Lower lobe of right lung (tissue), 2 donors: ENCODE data around the gene TMEM109. TPM values are rescaled to one million over a fixed set of nuclear protein-coding genes. Genes with fewer than 3 reads are reported as not detected.

Source experiments
- ATAC-seq, 2 donors: fragments of 200-7000 bp; cut with Tn5 transposase; one replicate each; pipeline ENCODE4 v1.9.1; 2020 to 2022; ENCODE audit warnings: mild to moderate bottlenecking in 2 of 2, moderate library complexity in 2 of 2
- DNase-seq: peaks from one replicate; pipeline ENCODE4 v3.0.0-alpha.2; 2020
- H3K27ac ChIP-seq: fragments of 200-600 bp; one replicate; pipeline ENCODE4 v1.8.0; 2022
- H3K27me3 ChIP-seq: fragments of 200-600 bp; one replicate; pipeline ENCODE4 v1.8.0; 2022; ENCODE audit warnings: low read depth
- H3K36me3 ChIP-seq: fragments of 200-600 bp; one replicate; pipeline ENCODE4 v1.8.0; 2022; ENCODE audit warnings: mild to moderate bottlenecking
- H3K4me1 ChIP-seq: fragments of 200-600 bp; one replicate; pipeline ENCODE4 v1.8.0; 2022
- H3K4me3 ChIP-seq: fragments of 200-600 bp; one replicate; pipeline ENCODE4 v1.8.0; 2022; ENCODE audit warnings: mild to moderate bottlenecking
- H3K9me3 ChIP-seq: fragments of 200-600 bp; one replicate; pipeline ENCODE4 v1.8.0; 2022
- intact Hi-C: fragments of 100-400 bp; cut with DNase I; formaldehyde crosslinking; loops from one replicate; pipeline ENCODE4 v1.11.0; 2022
- total RNA-seq: library from RNA; stranded (reverse); fragmentation: NEBNext Ultra II Directional; extraction: Animal tissue kit (Norgen Biotek cat#: 25700); gene quantifications from one replicate; pipeline ENCODE4 v1.2.1, GENCODE V29; 2021
- TF ChIP-seq, protein P1 (sequence below): fragments of 200-600 bp; IDR thresholded peaks from one replicate; pipeline ENCODE4 v1.8.0; 2022; ENCODE audit warnings: antibody characterized with exemption, mild to moderate bottlenecking
- donor health status: DM: no; HTN: yes; CAD: no; lungs with severe emphysema.

Gene TMEM109
- total RNA-seq, 1 donor from 2014 or later = 142 TPM

DNA sequence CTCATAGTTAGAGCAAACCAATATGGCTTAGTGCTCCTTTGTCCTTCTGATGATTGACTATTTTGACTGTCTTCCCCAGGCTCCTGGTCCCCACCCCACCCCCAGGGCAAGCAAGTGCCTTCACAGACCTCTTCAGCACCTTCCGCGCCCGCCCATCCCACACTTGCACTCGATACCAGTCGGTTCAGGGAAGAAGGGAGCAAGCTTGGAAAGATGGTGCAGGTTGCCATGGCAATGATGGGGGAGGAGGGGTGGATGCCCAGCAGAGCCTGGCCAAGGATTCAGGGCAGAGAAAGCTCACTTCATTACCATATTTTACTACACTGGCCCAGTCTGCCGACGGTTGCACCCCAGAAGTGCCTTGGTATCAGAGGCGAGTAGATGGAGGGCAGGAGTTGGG, 12.5 kb downstream of the TMEM109 start:
- H3K9me3 ChIP-seq = no peaks in the 10 kb centered on the region
- intact Hi-C loops = no loop called here
- TF ChIP-seq, protein P1, sequence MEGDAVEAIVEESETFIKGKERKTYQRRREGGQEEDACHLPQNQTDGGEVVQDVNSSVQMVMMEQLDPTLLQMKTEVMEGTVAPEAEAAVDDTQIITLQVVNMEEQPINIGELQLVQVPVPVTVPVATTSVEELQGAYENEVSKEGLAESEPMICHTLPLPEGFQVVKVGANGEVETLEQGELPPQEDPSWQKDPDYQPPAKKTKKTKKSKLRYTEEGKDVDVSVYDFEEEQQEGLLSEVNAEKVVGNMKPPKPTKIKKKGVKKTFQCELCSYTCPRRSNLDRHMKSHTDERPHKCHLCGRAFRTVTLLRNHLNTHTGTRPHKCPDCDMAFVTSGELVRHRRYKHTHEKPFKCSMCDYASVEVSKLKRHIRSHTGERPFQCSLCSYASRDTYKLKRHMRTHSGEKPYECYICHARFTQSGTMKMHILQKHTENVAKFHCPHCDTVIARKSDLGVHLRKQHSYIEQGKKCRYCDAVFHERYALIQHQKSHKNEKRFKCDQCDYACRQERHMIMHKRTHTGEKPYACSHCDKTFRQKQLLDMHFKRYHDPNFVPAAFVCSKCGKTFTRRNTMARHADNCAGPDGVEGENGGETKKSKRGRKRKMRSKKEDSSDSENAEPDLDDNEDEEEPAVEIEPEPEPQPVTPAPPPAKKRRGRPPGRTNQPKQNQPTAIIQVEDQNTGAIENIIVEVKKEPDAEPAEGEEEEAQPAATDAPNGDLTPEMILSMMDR = no peak
- H3K36me3 ChIP-seq = peaks cover 16% of the 10 kb centered on the region
- H3K4me3 ChIP-seq = no peak overlapping the region
- ATAC-seq (no peak), DNase-seq (no peak)
- H3K27ac ChIP-seq = no peak overlapping the region
- H3K4me1 ChIP-seq = peaks cover 18% of the 10 kb centered on the region
- H3K27me3 ChIP-seq = peaks cover 20% of the 10 kb centered on the region

DNA sequence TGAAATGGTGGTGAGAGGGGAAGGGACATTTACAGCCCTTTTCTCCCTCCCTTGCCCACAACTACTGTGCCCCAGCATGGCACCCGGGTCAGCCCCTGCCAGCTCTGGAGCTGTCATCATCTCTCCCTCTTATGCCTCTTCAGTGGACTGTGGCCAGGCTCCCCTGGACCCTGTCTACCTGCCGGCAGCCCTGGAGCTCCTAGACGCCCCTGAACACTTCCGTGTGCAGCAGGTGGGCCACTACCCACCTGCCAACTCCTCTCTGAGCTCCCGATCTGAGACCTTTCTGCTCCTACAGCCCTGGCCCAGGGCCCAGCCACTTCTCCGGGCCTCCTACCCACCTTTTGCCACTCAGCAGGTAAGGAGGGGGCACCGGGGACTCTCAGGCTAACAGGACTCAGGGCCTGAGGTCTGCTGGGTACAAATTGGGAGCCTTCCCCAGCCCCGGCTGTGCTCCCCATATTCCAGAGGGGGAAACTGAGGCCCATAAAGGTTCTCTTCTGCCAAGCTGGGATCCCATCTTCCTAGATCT, 13.2 kb downstream of the TMEM109 start:
- Histone ChIP-seq H3K36me3 (peaks cover 10% of the 10 kb centered on the region), H3K27ac (no peak overlapping the region), H3K9me3 (no peaks in the 10 kb centered on the region), H3K4me3 (no peak overlapping the region), H3K4me1 (peaks cover 18% of the 10 kb centered on the region), H3K27me3 (peaks cover 20% of the 10 kb centered on the region)
- no peak for ATAC-seq
- intact Hi-C loops = no loop called here
- no peak for DNase-seq
- TF ChIP-seq, protein P1 = no peak

DNA sequence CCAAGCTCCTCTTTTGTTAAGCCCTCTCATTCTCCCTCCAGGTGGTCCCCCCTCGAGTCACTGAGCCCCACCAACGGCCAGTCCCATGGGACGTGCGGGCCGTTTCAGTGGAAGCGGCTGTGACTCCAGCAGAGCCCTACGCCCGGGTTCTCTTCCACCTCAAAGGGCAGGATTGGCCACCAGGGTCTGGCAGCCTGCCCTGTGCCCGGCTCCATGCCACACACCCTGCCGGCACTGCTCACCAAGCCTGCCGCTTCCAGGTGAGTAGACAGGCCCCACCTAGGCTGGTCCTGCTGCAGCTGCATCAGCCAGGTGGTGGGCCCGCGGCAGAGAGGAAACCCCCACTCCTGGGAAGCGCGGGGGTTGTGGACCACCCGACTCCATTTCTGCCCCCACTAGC, 13.6 kb downstream of the TMEM109 start:
- no peak for ATAC-seq

DNA sequence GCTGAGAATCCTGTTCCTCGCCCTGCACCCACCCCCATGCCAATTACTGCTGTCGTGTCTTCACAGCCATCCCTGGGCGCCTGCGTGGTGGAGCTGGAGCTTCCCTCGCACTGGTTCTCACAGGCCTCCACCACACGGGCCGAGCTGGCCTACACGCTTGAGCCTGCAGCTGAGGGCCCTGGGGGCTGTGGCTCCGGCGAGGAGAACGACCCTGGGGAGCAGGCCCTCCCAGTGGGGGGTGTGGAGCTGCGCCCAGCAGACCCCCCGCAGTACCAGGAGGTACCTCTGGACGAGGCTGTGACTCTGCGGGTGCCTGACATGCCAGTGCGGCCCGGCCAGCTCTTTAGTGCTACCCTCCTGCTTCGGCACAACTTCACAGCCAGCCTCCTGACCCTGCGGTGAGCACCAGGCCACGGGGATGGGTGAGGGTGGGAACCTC, 14.6 kb downstream of the TMEM109 start:
- no peak overlapping the region for H3K27ac ChIP-seq
- ATAC-seq = no peak
- TF ChIP-seq, protein P1 = no peak
- no peaks in the 10 kb centered on the region for H3K36me3 ChIP-seq
- no peak for DNase-seq
- no peak overlapping the region for H3K4me3 ChIP-seq
- intact Hi-C loops = no loop called here
- peaks cover 19% of the 10 kb centered on the region for H3K27me3 ChIP-seq
- peaks cover 17% of the 10 kb centered on the region for H3K4me1 ChIP-seq
- no peaks in the 10 kb centered on the region for H3K9me3 ChIP-seq

More for the DNA sequence above, 13.6 kb downstream of the TMEM109 start:
- Histone ChIP-seq H3K36me3 (peaks cover 5% of the 10 kb centered on the region), H3K27ac (no peak overlapping the region), H3K27me3 (peaks cover 20% of the 10 kb centered on the region), H3K4me1 (peaks cover 18% of the 10 kb centered on the region), H3K9me3 (no peaks in the 10 kb centered on the region), H3K4me3 (no peak overlapping the region)
- TF ChIP-seq, protein P1 = no peak
- DNase-seq = no peak
- intact Hi-C loops = no loop called here

DNA sequence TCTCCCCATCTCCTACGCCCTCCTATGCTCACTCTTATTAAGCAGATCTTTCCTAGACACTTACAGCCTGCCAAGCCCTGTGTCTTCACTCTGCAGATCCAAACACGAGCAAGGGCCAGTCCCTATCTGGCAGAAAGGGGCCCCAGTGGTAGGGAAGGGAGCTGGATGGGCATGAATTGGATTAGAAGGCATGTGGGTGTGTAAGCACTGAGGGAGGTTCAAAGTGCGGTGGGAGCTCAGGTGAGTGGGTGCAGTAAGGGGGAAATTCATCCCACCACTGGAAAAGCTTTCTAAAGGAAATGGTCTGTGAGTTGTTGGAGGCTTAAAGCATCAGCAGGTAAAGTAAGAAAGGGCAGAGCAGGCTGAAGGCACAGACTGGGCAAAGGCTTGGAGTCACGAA, 15.8 kb downstream of the TMEM109 start:
- intact Hi-C loops = no loop called here
- Histone ChIP-seq H3K4me3 (no peak overlapping the region), H3K27ac (no peak overlapping the region), H3K27me3 (peaks cover 9% of the 10 kb centered on the region), H3K4me1 (peaks cover 9% of the 10 kb centered on the region), H3K36me3 (no peaks in the 10 kb centered on the region), H3K9me3 (no peaks in the 10 kb centered on the region)
- DNase-seq = no peak
- no peak for ATAC-seq
- TF ChIP-seq, protein P1 = no peak

DNA sequence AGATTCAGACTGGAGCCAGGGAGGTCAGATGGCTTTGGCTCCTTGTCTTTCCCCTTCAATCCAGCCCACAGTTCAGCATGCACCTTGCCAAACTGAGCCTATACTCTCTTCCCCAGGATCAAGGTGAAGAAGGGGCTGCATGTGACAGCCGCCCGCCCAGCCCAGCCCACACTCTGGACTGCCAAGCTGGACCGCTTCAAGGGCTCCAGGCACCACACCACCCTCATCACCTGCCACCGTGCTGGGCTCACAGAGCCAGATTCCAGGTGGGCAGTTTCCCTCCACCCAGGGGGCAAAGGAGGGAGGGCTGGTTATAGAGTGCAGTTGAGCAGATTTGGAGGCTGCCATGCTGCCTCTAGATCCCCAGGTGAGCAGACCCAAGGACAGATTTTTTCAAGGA, 16.4 kb downstream of the TMEM109 start:
- intact Hi-C loops = no loop called here
- Histone ChIP-seq H3K36me3 (no peaks in the 10 kb centered on the region), H3K27ac (no peak overlapping the region), H3K27me3 (peaks cover 3% of the 10 kb centered on the region), H3K9me3 (no peaks in the 10 kb centered on the region), H3K4me3 (no peak overlapping the region), H3K4me1 (peaks cover 2% of the 10 kb centered on the region)
- TF ChIP-seq, protein P1 = no peak
- ATAC-seq (no peak), DNase-seq (no peak)
